Endothelial cell (in vitro differentiated cells): ENCODE measurements around the gene AGPAT1. TPM values are rescaled to one million over a fixed set of nuclear protein-coding genes. Genes with fewer than 3 reads are reported as not detected.
"Not testable (repeated sequence)": the region's sequence is repeated elsewhere in the genome, so short reads cannot be mapped to it uniquely, and the experiment has no call there.

ENCODE experiments used
- DNase-seq: peaks from one replicate; pipeline ENCODE4 v3.0.0; 2021; ENCODE audit warnings: low spot score
- H3K27ac Mint-ChIP-seq: one replicate; pipeline ENCODE4 v1.8.0; 2021; ENCODE audit warnings: mixed read lengths, inconsistent platforms; ENCODE audit not compliant: unreplicated experiment
- H3K27me3 Mint-ChIP-seq: one replicate; pipeline ENCODE4 v1.8.0; 2021; ENCODE audit warnings: mild to moderate bottlenecking, moderate library complexity, mixed read lengths, inconsistent platforms; ENCODE audit not compliant: unreplicated experiment
- H3K36me3 Mint-ChIP-seq: one replicate; pipeline ENCODE4 v1.8.0; 2021; ENCODE audit warnings: mild to moderate bottlenecking, low read depth, mixed read lengths, inconsistent platforms; ENCODE audit not compliant: unreplicated experiment
- H3K4me1 Mint-ChIP-seq: one replicate; pipeline ENCODE4 v1.8.0; 2021; ENCODE audit warnings: mild to moderate bottlenecking, mixed read lengths, inconsistent platforms; ENCODE audit not compliant: unreplicated experiment
- H3K4me3 Mint-ChIP-seq: one replicate; pipeline ENCODE4 v1.8.0; 2021; ENCODE audit warnings: mild to moderate bottlenecking, mixed read lengths, inconsistent platforms; ENCODE audit not compliant: unreplicated experiment
- H3K9me3 Mint-ChIP-seq: one replicate; pipeline ENCODE4 v1.8.0; 2021; ENCODE audit warnings: mixed read lengths, inconsistent platforms; ENCODE audit not compliant: unreplicated experiment
- CTCF ChIP-seq: fragments of 200-600 bp; sonication (generic); IDR thresholded peaks from one replicate; pipeline ENCODE4 v1.5.0; 2021; ENCODE audit warnings: antibody characterized with exemption; ENCODE audit not compliant: unreplicated experiment
- total RNA-seq: library from RNA; stranded (reverse); fragmentation: NEBNext Ultra II Directional; extraction: Animal tissue kit (Norgen Biotek cat#: 25700); gene quantifications from one replicate; pipeline ENCODE4 v1.2.1, GENCODE V29; 2021; ENCODE audit not compliant: unreplicated experiment

The AGPAT1 gene
- total RNA-seq, 1 donor from 2014 or later, result 93.3 TPM

- Mint-ChIP-seq H3K9me3 (no peaks in the 10 kb centered on the region), H3K4me3 (peak overlapping the region; percentile 92), H3K36me3 (peaks cover 8% of the 10 kb centered on the region), H3K27ac (peak overlapping the region; percentile 100), H3K4me1 (peaks cover 54% of the 10 kb centered on the region), H3K27me3 (peaks cover 11% of the 10 kb centered on the region)
- DNase-seq, result peak; percentile 90
- TF ChIP-seq CTCF, result peak; percentile 44
Observed at GRCh38 chr6:32195902-32196681, 20.2 kb upstream of the AGPAT1 start.

GRCh38 chr6:32195652-32195901 lies 19.7 kb upstream of the AGPAT1 start:
- H3K9me3 Mint-ChIP-seq, result no peaks in the 10 kb centered on the region
- peak overlapping the region; percentile 79 for H3K4me3 Mint-ChIP-seq
- H3K27me3 Mint-ChIP-seq, result peaks cover 11% of the 10 kb centered on the region
- no peak for TF ChIP-seq CTCF
- peak; percentile 99 for DNase-seq
- H3K27ac Mint-ChIP-seq, result peak overlapping the region; percentile 86
- peaks cover 8% of the 10 kb centered on the region for H3K36me3 Mint-ChIP-seq
- peaks cover 56% of the 10 kb centered on the region for H3K4me1 Mint-ChIP-seq

- Mint-ChIP-seq H3K36me3 (peaks cover 4% of the 10 kb centered on the region), H3K4me1 (peaks cover 56% of the 10 kb centered on the region), H3K9me3 (no peaks in the 10 kb centered on the region), H3K27ac (peak overlapping the region; percentile 86), H3K27me3 (peaks cover 11% of the 10 kb centered on the region), H3K4me3 (peak overlapping the region; percentile 79)
- DNase-seq, result peak; percentile 31
- no peak for TF ChIP-seq CTCF
Observed at GRCh38 chr6:32194825-32195651, 19.2 kb upstream of the AGPAT1 start.

GRCh38 chr6:32194388-32194787 lies 18.5 kb upstream of the AGPAT1 start:
- no peak for TF ChIP-seq CTCF
- H3K27ac Mint-ChIP-seq, result peak overlapping the region; percentile 86
- peaks cover 4% of the 10 kb centered on the region for H3K36me3 Mint-ChIP-seq
- peak overlapping the region; percentile 78 for H3K4me3 Mint-ChIP-seq
- peaks cover 56% of the 10 kb centered on the region for H3K4me1 Mint-ChIP-seq
- DNase-seq, result no peak
- no peaks in the 10 kb centered on the region for H3K9me3 Mint-ChIP-seq
- H3K27me3 Mint-ChIP-seq, result peaks cover 11% of the 10 kb centered on the region

GRCh38 chr6:32193096-32193495 lies 17.2 kb upstream of the AGPAT1 start:
- Mint-ChIP-seq H3K36me3 (peaks cover 11% of the 10 kb centered on the region), H3K4me3 (peak overlapping the region; percentile 65), H3K27ac (peak overlapping the region; percentile 97), H3K27me3 (peaks cover 16% of the 10 kb centered on the region), H3K4me1 (peaks cover 61% of the 10 kb centered on the region)
- not testable (repeated sequence) for DNase-seq, H3K9me3 Mint-ChIP-seq
